Ascending aorta (tissue), 2 donors: ENCODE data around the gene POLR1E. TPM values are rescaled to one million over a fixed set of nuclear protein-coding genes. Genes with fewer than 3 reads are reported as not detected.
A peak's percentile ranks its signal among the peaks of the same experiment; 100 is the strongest.
"Not testable (repeated sequence)": the region's sequence is repeated elsewhere in the genome, so short reads cannot be mapped to it uniquely, and the experiment has no call there.

Experiments
- DNase-seq, 2 donors: peaks; one replicate each; pipeline ENCODE4 v3.0.0-alpha.2; 2019; ENCODE audit warnings: low spot score in 2 of 2
- H3K27ac ChIP-seq, 2 donors: fragments of 200-600 bp; sonication (generic); one replicate each; pipeline ENCODE4 v1.5.1; 2016 to 2017; ENCODE audit warnings: mild to moderate bottlenecking in 1 of 2
- H3K27me3 ChIP-seq: fragments of 200-600 bp; sonication (generic); one replicate; pipeline ENCODE4 v1.5.1; 2017
- H3K36me3 ChIP-seq, 2 donors: fragments of 200-600 bp; sonication (generic); one replicate each; pipeline ENCODE4 v1.5.1; 2016
- H3K4me1 ChIP-seq, 2 donors: fragments of 200-600 bp; sonication (generic); one replicate each; pipeline ENCODE4 v1.5.1; 2016 to 2017; ENCODE audit warnings: mild to moderate bottlenecking in 1 of 2
- H3K4me3 ChIP-seq, 2 donors: fragments of 200-600 bp; sonication (generic); one replicate each; pipeline ENCODE4 v1.5.1; 2016 to 2017; ENCODE audit warnings: mild to moderate bottlenecking in 1 of 2
- H3K9me3 ChIP-seq, 2 donors: fragments of 200-600 bp; sonication (generic); one replicate each; pipeline ENCODE4 v1.5.1; 2016
- CTCF ChIP-seq, 3 experiments: fragments of 200-600 bp in 2 of 3; fragments of 450-650 bp in 1 of 3; sonication (generic) in 2 of 3; IDR thresholded peaks; one replicate each; pipeline ENCODE4 v1.5.1; 2016 to 2019; ENCODE audit warnings: antibody characterized with exemption in 3 of 3, mild to moderate bottlenecking in 1 of 3, moderate library complexity in 1 of 3
- intact Hi-C: fragments of 100-400 bp; cut with DNase I; formaldehyde crosslinking; loops from one replicate; pipeline ENCODE4 v1.15.1; 2023
- total RNA-seq: library from RNA; depleted of rRNA; stranded (reverse); fragments of >200 nt; gene quantifications from one replicate; pipeline ENCODE4 v1.1.0, GENCODE V29; 2016

The POLR1E gene
- total RNA-seq, 1 donor from 2014 or later: 18.0 TPM

- Histone ChIP-seq H3K36me3 (peaks cover 3 to 19% of the 10 kb centered on the region in 2 donors), H3K4me3 (no peak overlapping the region), H3K9me3 (no peaks in the 10 kb centered on the region), H3K4me1 (no peaks in the 10 kb centered on the region), H3K27ac (no peak overlapping the region), H3K27me3 (no peaks in the 10 kb centered on the region)
- peak in 2 of 3 experiments; percentile 10 to 41 for TF ChIP-seq CTCF (IDR thresholded peaks at IDR 0.05)
- intact Hi-C loops: no loop called here
- DNase-seq: no peak
Observed at GRCh38 chr9:37511016-37512010, 25.6 kb downstream of the POLR1E start.

GRCh38 chr9:37512437-37512836 is 26.7 kb downstream of the POLR1E start:
- Histone ChIP-seq H3K27me3 (no peaks in the 10 kb centered on the region), H3K36me3 (peaks cover 2 to 15% of the 10 kb centered on the region in 2 donors), H3K27ac (no peak overlapping the region), H3K9me3 (no peaks in the 10 kb centered on the region), H3K4me1 (no peaks in the 10 kb centered on the region), H3K4me3 (no peak overlapping the region)
- intact Hi-C loops: no loop called here
- TF ChIP-seq CTCF (IDR thresholded peaks at IDR 0.05): no peak
- DNase-seq: no peak

DNA sequence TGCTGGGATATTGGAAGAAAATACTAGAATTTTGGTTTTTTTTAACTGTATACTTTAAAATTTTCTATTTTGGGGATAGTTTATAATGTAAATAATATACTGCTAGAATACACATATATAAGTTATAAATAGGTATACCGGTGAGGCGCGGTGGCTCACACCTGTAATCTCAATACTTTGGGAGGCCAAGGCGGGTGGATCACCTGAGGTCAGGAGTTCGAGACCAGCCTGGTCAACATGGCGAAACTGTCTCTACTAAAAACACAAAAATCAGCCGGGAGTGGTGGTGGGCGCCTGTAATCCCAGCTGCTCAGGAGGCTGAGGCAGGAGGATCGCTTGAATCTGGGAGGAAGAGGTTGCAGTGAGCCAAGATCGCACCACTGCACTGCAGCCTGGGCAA is 28.7 kb downstream of the POLR1E start:
- DNase-seq, H3K4me1 ChIP-seq, H3K36me3 ChIP-seq, H3K27me3 ChIP-seq, H3K27ac ChIP-seq, intact Hi-C loops, H3K9me3 ChIP-seq, H3K4me3 ChIP-seq: not testable (repeated sequence)

- DNase-seq: no peak
Observed at GRCh38 chr9:37514999-37515398, 29.3 kb downstream of the POLR1E start.

GRCh38 chr9:37515620-37516258 is 30.0 kb downstream of the POLR1E start:
- Histone ChIP-seq H3K9me3 (no peaks in the 10 kb centered on the region), H3K36me3 (peaks cover 0 to 13% of the 10 kb centered on the region in 2 donors), H3K4me3 (no peak overlapping the region), H3K27ac (no peak overlapping the region), H3K4me1 (no peaks in the 10 kb centered on the region), H3K27me3 (no peaks in the 10 kb centered on the region)
- no peak for DNase-seq
- intact Hi-C loops: no loop called here
- no peak for TF ChIP-seq CTCF (IDR thresholded peaks at IDR 0.05)

More at GRCh38 chr9:37514999-37515398, 29.3 kb downstream of the POLR1E start:
- Histone ChIP-seq H3K27me3 (no peaks in the 10 kb centered on the region), H3K36me3 (peaks cover 0 to 10% of the 10 kb centered on the region in 2 donors), H3K9me3 (no peaks in the 10 kb centered on the region), H3K4me1 (no peaks in the 10 kb centered on the region), H3K4me3 (no peak overlapping the region), H3K27ac (no peak overlapping the region)
- intact Hi-C loops: no loop called here
- no peak for TF ChIP-seq CTCF (IDR thresholded peaks at IDR 0.05)

GRCh38 chr9:37517923-37518322 is 32.2 kb downstream of the POLR1E start:
- Histone ChIP-seq H3K4me3 (no peak overlapping the region), H3K27me3 (no peaks in the 10 kb centered on the region), H3K4me1 (no peaks in the 10 kb centered on the region), H3K9me3 (no peaks in the 10 kb centered on the region), H3K27ac (no peak overlapping the region), H3K36me3 (peaks cover 12 to 34% of the 10 kb centered on the region in 2 donors)
- DNase-seq: no peak
- intact Hi-C loops: no loop called here
- no peak for TF ChIP-seq CTCF (IDR thresholded peaks at IDR 0.05)
